ENCODE measurements around the gene GNG2.

DNA sequence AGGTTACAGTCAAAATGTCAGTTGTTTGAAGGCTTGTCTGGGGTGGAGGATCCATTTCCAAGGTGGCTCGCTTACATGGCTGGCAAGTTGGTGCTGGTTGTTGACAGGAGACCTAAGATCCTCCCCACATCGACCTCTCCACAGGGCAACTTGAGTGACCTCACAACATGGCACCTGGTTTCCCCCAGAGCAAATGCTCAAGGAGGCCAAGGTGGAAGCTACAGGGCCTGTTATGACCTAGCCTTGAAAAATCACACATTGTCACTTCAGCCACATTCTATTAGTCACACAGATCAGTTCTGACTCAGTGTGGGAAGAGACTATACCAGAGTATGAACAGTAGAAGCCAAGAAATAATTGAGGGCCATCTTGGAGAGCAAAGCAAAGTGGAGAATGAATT lies 11.3 kb upstream of the GNG2 start:
- TF ChIP-seq, protein P1, sequence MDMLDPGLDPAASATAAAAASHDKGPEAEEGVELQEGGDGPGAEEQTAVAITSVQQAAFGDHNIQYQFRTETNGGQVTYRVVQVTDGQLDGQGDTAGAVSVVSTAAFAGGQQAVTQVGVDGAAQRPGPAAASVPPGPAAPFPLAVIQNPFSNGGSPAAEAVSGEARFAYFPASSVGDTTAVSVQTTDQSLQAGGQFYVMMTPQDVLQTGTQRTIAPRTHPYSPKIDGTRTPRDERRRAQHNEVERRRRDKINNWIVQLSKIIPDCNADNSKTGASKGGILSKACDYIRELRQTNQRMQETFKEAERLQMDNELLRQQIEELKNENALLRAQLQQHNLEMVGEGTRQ (IDR thresholded peaks at IDR 0.05; ENCODE audit: borderline replicate concordance, low read depth, low read length), result no peak
- no peak for TF ChIP-seq POLR2A (IDR thresholded peaks at IDR 0.05; ENCODE audit: low read depth, low read length)
- TF ChIP-seq, protein P2, sequence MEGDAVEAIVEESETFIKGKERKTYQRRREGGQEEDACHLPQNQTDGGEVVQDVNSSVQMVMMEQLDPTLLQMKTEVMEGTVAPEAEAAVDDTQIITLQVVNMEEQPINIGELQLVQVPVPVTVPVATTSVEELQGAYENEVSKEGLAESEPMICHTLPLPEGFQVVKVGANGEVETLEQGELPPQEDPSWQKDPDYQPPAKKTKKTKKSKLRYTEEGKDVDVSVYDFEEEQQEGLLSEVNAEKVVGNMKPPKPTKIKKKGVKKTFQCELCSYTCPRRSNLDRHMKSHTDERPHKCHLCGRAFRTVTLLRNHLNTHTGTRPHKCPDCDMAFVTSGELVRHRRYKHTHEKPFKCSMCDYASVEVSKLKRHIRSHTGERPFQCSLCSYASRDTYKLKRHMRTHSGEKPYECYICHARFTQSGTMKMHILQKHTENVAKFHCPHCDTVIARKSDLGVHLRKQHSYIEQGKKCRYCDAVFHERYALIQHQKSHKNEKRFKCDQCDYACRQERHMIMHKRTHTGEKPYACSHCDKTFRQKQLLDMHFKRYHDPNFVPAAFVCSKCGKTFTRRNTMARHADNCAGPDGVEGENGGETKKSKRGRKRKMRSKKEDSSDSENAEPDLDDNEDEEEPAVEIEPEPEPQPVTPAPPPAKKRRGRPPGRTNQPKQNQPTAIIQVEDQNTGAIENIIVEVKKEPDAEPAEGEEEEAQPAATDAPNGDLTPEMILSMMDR (IDR thresholded peaks at IDR 0.05 in 2 of 3, conservative IDR thresholded peaks at IDR 0.05 in 1 of 3; ENCODE audit: control insufficient read depth in 2 of 3, extremely low read depth in 1 of 3, insufficient read depth in 1 of 3, low read depth in 3 of 3, low read length in 3 of 3), result no peak
- TF ChIP-seq EZH2 (IDR thresholded peaks at IDR 0.05; ENCODE audit: borderline replicate concordance, control insufficient read depth, low read depth, low read length), result no peak
- TF ChIP-seq YY1 (IDR thresholded peaks at IDR 0.05; ENCODE audit: low read depth, low read length), result peak; percentile 69
- TF ChIP-seq, protein P3, sequence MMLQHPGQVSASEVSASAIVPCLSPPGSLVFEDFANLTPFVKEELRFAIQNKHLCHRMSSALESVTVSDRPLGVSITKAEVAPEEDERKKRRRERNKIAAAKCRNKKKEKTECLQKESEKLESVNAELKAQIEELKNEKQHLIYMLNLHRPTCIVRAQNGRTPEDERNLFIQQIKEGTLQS (IDR thresholded peaks at IDR 0.05; ENCODE audit: borderline replicate concordance, extremely low read depth, low read depth, low read length), result no peak
- TF ChIP-seq MYB (IDR thresholded peaks at IDR 0.05; ENCODE audit: borderline replicate concordance, low read depth, low read length), result no peak
